GM19324 (cell line): ENCODE data around the gene NOS1AP.
A peak's percentile ranks its signal among the peaks of the same experiment; 100 is the strongest.

Source experiments
- ATAC-seq: cut with Tn5 transposase; IDR thresholded peaks from one replicate; pipeline ENCODE4 v1.9.1; 2021; ENCODE audit warnings: mild to moderate bottlenecking, moderate library complexity; ENCODE audit not compliant: unreplicated experiment, low FRiP score

The NOS1AP gene

DNA sequence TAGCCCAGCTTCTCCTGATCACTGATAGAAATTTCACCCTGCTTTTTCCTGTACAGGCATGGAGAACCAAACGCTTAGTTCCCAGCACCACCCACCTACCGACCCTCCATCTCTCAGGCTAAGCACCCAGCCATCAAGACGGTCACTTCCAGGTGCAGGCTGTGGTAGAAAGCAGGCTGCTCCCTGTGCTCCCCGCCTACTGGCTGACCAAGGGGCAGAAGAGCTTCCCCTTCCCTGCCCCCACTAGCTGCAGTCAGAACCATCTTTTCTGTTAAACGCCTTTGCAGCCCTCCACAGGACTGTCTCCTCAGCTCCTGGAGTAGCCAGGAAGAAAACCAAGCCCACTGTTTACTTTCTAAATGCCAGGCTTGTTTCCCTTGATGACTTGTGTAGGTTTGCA lies 284.2 kb downstream of the NOS1AP start:
- ATAC-seq: no peak

DNA sequence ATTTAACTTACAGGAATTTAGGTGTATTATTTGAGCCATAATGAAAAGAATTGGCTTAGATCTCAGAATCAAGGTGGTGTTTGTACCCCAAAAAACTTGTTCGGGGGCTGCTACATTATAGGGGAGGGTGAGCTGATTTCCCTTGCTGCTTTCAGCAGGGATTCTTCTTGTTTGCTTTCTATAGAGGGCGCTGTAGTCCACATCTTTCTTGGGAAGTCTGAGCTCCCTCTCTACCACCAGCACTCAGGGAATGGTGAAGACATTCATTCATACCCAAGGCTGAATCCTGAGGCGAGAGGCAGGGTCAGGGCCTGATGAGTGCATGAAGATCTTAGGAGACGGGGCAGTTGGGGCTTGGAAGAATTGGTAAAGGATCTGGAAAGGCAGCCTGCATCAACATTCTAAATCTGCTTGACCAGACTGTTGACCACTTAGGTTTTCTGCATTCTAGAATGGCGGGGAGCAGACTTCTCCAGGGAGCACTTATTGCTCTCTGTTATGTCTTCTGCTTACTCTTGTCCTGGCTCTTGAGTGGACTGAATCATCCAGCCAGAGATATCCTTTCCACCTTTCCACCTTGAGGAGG lies 288.3 kb downstream of the NOS1AP start:
- no peak for ATAC-seq

DNA sequence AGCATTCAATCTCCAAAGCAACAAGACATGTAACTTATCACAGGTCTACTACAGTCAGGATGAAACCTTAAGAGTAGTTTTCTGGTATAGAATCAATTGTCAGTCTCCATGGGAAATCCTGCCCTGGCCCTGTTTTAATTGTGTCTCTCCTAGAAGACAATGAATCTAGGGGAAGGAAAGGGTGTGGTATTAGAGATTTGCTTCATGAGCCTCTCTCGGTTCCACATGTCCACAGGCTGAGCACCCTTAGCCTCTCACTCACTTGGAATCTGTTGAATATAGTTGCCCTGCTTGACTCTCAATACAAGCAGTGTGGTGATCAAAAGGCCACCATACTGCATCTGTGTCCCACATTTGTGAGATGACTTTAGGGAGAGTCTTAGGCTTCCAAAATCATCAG lies 289.4 kb downstream of the NOS1AP start:
- no peak for ATAC-seq

DNA sequence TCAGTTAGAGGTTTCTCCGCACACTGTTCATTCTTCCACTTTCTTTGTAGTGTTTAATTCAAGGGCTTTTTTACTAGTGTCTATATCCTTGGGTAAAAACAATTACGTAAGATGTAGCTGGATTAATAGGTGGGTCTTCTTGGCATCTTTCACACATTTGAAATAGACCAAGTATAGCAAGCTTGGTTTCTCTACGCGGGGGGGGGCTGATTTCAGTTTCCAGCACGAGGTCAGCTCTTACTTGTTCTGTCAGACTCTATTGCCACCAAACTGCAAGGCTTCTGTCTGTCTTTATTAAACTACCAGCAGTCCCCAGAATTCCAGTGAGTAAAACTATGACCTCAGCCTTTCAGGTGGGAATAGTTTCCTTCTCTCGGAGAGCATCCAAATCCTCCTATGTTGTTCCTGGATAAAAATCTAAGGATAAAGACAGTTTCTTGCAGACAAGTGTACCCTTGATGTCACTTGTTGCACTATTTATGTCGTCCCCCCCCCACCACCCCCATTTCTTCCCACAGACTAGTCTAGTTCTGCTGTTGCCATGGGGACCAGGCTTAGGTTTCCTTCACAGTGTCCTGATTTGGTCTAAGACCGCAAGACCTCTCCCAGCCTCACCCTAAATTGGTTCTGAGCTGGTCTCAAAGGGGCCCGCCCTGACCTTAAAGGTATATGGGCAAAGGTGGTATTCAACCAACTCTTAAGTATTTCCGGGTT lies 290.2 kb downstream of the NOS1AP start:
- no peak for ATAC-seq

DNA sequence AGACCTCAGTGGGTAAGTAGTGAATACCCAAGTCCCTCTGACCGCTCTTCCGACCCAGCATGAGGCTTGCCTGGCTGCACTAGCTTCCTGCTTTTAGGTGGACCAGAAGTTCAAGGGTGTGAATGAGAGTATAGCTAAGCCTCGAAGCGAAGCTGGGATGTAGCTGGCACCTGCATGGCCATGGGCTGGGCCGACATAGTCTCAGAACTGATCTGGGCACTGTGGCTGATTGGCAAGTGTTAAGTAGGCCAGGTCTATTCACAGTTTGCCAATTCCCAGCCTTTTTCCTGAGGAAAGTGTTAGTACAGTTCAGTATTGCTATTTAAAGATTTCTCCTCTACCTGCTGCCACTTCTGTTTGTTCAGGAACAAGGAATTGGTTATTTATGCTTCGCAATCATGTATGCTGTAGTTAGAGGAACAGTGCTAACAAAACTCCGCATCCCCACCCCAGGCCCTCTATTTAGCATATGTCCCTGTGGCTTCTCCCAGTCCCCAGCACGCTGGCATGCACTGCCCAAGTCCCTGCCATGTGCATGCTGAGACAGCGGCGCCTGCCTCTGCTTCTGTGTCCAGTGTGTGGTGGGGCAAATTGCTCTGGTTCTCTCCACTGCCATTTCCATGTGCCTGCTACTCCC lies 290.9 kb downstream of the NOS1AP start:
- no peak for ATAC-seq

DNA sequence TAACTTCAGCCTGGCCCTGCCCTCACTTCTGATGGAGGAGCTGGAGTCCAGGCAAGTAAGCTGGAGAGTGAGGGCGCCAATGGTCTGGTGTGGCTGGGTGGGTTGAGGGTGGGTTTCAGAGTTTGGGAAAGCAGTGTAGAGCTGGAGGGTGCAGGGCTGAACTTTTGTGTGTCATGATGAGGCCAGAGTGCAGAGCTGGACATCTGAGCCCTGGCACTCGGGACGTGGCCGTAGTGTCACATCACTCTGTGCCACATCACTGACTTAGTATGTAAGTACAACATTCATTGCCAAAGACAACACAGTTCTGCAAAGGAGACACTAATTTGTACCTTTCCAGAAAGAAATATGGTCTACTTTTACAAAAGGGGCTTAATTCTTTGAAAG lies 291.4 kb downstream of the NOS1AP start:
- no peak for ATAC-seq

DNA sequence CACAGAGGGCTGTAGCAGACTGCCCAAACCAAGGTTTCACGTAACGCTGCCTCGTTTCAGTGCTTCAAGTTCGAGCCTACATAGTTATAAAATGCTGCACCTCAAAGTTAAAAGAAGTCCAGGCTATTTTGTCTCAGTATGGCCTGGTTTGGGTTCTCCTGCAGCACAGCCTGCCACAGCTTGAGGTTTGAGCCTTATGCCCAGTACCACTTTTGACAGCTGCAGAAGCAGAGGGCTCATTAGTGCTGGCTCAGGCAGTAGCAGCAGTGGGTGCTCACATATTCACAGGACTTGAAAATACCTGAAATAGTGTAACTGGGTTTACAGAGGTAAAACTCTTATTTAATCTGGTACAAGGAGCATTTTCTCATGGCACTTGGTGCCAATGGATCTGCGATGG lies 291.9 kb downstream of the NOS1AP start:
- peak; percentile 23 for ATAC-seq

DNA sequence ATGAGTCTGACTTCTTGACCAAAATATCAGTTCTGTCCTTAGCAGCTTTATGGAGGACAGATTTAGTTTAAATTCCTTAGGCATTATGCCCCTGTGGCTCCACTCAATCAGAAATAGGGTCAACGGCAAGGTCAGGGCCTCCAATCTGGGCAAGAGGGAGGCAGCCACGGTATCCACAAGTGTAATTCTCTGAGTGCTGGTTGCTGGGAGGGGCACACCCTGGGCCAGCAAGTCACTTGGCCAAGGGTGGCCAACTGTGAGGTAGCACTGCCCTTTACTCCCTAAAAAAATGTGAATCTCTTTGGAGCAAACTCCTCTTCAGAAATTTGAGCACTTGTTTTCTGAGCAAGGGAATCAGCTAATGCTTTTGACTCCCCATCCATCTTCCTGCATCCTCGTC lies 294.3 kb downstream of the NOS1AP start:
- ATAC-seq: no peak

DNA sequence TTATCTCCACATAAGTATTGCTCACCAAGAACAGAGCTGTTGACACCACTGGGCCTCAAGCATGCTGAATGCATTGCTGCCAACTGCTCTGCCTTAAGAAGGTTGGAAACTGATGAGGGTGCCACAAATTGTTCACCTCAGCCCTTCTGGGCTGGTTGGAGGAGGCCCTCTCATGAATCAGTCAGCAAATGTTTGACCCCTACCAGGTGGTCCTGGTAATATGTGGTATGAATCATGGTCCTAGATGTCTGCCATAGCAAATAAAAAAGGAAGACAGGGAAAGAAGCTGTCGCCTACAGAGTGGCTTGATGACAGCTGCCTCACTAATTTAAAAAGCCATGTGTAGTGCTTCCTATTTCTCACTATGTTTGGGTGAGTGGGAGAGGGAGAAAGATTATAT lies 295.0 kb downstream of the NOS1AP start:
- ATAC-seq: no peak

DNA sequence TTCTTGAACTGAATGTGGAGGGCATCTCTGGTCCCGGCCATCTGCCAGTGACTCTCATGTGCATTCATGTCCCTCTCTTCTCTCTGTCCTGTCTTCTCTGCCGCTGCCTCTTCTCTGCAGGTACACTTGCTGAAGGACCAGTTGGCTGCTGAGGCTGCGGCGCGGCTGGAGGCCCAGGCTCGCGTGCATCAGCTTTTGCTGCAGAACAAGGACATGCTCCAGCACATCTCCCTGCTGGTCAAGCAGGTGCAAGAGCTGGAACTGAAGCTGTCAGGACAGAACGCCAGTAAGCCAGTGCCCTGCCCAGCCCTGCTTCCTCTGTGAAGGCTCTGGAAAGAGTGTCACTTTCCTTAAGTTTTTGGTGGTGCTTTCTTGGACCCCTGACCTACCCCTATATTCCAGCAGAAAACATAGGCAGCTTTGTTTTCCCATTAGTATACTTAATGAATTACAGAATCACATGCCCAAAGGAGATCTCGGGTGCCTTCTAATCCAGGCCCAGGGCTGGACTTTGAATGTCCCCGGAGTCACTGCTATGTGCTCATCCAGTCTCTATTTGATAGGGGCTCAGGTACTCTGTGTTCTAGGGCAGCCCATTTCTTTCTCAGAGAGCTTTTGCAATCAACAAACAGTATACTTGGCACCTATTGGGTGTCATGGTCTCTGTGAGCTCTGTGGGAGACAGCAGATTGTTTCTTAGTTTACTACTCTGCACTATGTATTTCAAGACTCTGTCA lies 296.0 kb downstream of the NOS1AP start:
- ATAC-seq: no peak

DNA sequence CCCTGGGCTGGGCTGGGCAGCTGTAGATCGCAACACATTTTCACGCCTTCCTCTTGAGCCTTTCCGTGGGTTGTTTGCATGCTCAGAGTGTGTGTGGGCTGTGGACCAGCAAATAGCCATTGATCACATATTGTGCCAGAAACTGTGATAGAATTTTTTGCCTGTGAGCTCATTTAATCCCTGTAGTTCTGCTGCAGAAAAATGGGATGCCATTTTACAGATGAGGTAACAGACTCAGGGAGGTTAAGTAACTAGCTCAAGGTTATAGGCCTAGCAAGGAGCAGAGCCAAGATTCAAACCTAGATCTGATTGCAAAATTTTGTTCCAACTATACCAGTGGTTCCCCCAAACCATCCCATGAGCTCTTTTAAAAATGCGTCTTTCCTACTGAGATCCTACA lies 296.7 kb downstream of the NOS1AP start:
- ATAC-seq: no peak

DNA sequence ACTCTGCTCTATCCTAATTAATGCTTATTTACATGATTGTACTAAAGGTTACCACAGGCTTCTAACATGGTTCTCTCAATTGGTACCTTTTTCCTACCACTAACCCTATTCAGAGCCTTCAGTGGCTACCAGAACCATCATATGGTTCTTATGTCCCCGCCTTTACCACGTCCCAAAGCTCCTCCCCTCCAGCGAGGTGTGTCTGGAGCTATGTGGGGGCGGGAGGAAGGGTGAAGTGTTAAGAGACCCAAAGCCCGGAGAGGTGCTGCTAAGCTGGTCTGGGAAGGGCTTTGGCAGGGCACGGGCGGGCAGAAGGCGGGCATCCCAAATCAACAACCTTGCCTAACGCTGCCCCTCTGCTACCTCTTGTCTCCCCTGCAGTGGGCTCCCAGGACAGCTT lies 297.2 kb downstream of the NOS1AP start:
- ATAC-seq: no peak

DNA sequence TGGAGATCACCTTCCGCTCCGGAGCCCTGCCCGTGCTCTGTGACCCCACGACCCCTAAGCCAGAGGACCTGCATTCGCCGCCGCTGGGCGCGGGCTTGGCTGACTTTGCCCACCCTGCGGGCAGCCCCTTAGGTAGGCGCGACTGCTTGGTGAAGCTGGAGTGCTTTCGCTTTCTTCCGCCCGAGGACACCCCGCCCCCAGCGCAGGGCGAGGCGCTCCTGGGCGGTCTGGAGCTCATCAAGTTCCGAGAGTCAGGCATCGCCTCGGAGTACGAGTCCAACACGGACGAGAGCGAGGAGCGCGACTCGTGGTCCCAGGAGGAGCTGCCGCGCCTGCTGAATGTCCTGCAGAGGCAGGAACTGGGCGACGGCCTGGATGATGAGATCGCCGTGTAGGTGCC lies 297.6 kb downstream of the NOS1AP start:
- no peak for ATAC-seq

DNA sequence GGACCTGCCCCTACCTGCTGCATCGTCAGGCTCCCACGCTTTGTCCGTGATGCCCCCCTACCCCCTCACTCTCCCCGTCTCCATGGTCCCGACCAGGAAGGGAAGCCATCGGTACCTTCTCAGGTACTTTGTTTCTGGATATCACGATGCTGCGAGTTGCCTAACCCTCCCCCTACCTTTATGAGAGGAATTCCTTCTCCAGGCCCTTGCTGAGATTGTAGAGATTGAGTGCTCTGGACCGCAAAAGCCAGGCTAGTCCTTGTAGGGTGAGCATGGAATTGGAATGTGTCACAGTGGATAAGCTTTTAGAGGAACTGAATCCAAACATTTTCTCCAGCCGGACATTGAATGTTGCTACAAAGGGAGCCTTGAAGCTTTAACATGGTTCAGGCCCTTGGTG lies 298.3 kb downstream of the NOS1AP start:
- ATAC-seq: no peak

DNA sequence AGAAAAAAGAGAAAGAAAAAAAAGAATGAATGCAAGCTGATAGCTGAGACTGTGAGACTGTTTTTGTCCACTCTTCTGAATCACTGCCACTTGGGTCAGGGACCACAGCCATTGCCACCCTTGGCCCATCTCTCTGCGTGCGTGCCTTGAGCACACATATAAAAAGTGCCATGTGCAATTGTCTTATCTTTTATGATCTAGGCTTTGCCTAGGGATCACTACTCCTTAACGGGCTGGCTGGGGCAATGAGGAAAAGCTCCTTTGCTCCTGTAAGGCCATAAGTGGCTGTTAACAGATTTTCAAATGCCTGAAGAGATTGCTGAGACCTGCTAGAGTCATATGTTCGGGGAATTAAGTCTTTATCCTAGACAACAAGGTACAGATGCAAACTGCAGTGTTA lies 299.0 kb downstream of the NOS1AP start:
- ATAC-seq: no peak

DNA sequence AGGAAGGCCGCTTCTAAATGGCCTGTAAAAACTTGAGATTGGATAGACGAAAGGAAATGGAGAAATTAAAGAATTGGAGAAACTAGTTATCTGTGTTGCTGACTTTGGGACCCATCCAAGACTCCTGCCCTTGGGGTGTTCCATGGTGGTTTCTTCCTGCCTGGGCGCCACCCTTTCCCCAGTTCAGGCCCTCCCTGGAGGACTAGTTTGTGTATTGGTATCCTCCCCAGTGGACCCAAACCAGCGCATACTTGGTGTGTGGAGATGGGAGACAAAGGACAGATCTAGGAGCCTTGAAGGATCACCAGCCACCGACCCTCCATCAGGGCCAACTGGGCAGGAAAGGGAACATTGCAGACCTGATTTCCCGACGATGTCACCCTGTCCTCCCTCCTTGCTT lies 300.1 kb downstream of the NOS1AP start:
- ATAC-seq: no peak

DNA sequence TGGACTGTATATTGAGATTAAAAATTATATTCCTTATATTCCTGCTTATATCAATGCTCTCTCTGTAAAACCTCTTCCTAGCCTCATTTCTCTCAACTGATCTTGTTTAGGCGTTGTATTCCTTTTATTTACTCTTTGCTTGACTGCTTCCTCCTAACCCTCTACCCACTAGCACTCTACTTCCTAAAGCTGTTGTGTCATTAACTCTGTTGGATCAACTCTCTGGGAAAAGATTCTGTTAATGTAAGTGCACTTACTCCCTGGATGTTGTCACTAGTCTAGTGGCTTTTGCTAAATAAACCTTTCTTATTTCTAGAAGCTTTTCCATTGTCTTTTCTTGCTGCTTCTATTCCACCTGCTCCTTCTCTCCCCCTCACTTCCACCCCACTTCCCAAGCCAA lies 300.7 kb downstream of the NOS1AP start:
- ATAC-seq: no peak

DNA sequence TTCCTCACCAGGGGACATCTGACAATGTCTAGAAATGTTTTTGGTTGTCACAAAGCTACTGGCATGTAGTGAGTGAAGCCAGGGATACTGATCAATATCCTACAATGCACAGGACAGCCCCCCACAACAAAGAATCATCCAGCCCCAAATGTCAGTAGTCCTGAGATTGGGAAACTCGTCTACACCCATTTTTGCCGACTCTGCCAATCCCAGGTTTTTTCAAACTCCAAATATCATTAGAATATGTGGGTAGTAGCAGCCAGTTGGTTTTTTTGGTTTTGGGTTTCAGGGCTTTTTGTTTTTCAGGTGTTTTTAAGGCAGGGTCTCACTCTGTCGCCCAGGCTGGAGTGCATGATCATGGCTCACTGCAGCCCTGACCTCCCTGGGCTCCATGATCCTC lies 301.2 kb downstream of the NOS1AP start:
- ATAC-seq: no peak

DNA sequence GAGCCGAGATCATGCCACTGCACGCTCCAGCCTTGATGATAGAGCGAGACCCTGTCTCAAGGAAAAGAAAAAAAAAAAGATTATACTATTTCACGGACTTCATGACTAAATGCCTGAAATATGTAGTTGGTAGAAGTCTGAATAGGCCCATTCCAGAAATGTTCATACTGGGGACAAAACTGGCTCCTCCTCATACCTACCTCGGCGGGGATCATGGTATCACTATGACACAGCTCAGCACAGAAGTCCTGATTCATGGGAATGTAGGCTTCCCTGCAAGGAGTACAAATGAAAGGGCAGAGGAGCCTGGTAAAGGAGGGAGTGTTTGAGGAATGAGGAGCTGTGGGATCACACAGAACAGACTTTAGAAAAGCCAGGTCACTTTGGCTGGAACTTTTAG lies 302.1 kb downstream of the NOS1AP start:
- no peak for ATAC-seq

DNA sequence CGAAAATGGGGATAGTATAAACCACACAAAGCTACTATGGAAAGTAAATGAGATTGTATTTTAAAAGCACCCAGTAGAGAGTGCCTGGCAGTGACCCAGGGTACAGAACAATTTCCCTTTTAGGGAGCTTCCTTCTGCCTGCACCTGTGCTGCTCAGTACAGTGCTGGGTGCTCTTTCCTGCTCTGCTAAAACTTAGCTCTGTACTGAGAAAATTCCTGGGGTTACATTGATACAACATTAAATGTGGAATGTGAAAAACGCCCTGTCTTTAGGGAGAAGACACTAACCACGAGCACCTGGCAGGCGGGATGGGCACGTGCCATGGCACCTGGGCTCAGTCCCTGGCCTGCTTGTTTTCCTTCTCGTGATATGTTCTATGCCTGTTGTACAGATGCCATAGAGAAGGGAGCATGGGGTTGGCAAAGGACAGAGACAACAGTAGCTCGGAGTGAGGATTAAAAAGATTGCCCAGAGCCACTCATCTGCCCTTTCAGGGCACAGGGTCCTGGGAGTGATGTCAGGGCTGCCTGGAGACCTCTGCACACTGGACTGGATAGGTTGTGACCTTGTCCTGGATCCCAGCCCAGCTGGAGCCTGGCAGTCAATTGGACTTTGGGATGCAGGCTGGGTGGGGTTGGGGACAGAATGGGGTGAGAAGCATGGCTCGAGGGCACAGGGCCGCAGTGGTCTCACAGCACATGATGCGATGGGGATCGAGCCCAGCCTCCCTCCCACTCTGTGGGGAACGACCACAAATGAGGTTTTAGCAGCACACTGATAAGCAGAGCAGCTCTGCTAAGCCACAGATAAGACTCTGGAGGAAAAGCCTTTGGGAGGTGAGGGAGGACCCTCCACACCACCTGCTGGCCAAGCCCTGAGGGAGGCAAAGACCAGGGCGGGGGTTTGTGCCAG lies 302.9 kb downstream of the NOS1AP start:
- no peak for ATAC-seq

DNA sequence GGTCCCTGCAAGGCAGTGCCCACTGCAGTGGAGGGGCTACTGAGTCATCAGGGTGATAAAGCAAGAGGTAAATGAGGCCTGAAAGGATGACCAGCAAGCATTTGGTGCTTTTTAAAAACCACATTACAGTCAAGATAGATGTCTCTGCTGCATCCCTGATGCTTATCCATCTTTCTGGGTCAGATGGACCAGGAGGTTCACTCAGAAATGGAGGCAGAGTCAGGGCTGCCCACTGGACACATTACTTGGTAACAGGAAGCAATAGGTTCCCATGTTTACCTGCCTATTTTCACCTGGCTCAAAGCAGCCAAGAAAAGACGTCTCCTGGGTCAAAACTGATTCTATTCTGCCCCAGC lies 303.6 kb downstream of the NOS1AP start:
- no peak for ATAC-seq
